Right renal cortex interstitium (tissue), 3 donors: ENCODE data around the gene VPS13D. TPM values are rescaled to one million over a fixed set of nuclear protein-coding genes. Genes with fewer than 3 reads are reported as not detected.

ENCODE experiments used
- DNase-seq, 3 donors: peaks; one replicate each; pipeline ENCODE4 v3.0.0-alpha.2; 2013; ENCODE audit warnings: low read depth in 3 of 3, low spot score in 2 of 3
- polyA plus RNA-seq, 3 donors: library from polyadenylated mRNA; unstranded; fragments of 120-200 nt; gene quantifications; one replicate each; pipeline ENCODE4 v1.2.1, GENCODE V29; 2013; ENCODE audit not compliant: insufficient read length in 3 of 3

The VPS13D gene
- polyA plus RNA-seq, 3 donors, result 26.4 to 27.2 (median 26.5) TPM

DNA sequence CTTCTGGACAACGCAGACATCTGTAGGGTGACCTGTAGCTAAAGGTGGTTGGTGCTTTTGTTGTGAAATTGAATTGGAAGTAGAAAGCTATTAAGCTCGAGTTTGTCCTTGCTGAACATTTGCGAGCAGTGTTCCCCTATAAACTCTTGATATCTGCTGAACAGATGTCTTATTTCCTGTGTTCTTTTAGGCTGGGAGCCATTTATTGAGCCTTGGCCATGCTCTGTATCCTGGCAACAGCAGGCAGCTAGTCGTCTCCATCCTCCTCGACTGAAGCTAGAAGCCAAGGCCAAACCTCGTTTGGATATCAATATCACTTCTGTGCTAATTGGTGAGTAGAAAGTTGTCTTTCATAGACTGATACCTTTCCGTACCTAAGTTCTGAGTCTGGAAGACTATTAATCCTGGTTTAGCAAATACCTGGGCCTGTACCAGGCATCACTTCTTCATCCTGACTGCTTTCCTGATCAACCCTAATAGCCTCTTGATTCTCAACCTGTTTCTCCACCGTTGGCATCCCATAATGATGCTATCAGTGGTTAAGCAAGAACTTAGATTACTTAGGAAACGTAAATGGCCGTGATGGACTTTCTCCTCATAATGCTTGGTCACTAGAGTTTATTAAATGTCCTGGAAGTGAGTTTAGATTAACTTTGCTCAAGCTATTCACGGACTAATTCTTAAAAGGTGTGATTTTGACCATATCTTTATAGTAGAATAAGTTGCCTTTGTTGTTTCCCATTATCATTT lies 103.4 kb downstream of the VPS13D start:
- no peak for DNase-seq

GRCh38 chr1:12335815-12336214 lies 106.0 kb downstream of the VPS13D start:
- DNase-seq, result no peak

GRCh38 chr1:12336413-12336812 lies 106.6 kb downstream of the VPS13D start:
- no peak for DNase-seq

GRCh38 chr1:12338017-12338416 lies 108.2 kb downstream of the VPS13D start:
- DNase-seq, result no peak

- DNase-seq, result no peak
Observed at GRCh38 chr1:12338823-12339222, 109.0 kb downstream of the VPS13D start.

DNA sequence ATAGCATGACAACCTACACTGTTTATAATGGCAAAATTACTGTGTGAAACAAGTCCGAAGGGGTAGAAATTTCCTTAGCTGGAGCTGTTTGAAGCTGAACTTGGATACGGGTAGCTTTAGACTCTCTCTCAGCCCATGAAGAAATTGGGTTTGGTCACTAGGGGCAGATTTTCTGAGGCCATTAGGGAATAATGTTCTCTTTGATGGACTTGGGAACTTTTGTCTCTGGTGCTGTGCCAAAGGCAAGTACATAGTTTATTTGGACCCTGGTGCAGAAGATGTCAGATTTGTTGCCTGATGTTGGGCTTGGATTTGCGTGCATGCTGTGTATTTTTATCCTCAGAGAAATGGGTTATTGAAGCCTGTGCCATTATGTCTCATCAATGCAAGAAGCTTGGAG lies 109.6 kb downstream of the VPS13D start:
- DNase-seq, result no peak

DNA sequence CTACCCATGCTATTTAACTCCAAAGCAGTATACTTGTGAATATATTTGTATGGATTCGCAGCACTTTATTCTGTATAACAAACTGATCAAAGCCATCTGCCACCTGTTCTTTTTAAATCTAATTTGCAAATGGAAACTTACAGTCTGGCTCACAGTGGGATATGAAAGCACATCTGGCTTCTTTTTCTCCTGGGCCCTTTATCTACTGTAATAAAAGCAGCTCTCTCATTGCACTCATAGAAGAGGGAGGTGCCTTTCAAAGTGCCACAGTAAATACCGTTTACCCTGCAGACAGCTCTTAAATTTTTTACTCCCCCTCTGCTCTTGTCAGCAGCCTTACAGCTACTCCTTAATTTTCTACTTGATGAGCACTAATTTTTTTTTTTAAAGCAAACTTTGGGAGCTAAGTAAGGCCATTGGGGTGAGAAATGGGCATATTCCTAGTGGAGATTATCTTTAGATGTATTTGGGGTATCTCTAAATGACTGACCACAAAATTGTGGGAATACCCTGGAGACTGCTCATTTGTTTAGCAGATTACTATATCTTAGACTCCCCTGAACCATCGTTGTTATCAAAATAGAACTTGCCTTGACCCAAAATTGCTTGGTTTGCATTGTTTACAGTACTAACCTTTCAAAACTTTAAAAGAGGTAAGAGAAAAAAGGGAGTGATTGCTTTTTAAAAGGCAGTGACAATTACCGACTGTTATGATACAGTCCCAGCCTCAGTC lies 110.1 kb downstream of the VPS13D start:
- DNase-seq, result no peak

DNA sequence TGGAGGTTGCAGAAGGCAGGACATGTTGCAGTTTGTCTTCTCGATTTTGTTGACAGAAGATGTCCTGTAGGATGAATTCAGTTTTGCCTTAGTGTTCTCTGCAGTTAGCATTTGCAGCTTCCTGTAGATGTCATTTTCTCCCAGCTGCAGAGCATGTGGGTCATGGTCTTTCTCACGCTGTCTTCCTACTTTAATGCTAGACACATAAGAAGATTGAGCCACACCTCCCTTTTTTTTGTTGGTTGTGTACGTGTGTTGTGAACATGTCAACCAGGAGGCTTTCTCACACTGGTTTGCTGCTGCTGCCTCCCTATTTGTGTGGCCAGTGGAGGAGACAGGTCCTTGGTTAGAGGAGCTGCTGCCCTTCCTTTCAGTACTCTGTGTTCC lies 110.7 kb downstream of the VPS13D start:
- DNase-seq, result no peak

GRCh38 chr1:12341667-12342066 lies 111.8 kb downstream of the VPS13D start:
- DNase-seq, result no peak

DNA sequence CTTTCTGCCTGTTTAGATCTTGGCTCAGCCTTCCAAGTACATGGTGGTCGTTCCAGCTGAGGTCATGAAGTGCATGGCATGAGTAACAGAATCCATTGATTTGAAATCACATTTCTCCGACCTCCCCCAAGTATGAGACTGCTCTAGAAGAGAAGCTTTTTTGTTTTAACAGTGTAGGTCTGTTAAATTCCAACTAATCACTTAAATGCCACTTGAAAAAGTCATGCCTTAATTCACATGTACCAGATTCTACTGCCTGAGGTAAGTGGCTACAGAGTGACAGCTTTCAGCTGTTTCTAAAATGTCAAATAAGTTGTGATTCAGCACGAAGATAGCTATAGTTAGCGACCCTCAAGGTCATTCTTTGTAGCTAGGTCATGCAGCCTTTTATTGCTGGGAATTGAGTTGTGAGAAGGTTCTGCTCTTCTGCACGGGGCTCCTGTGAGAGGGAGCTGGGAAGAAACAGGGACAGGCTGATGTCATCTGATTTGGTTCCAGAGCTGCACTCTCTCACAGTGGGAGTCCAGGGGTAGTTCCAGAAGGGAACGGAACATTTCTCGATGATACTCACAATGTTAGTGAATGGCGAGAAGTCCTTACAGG lies 112.7 kb downstream of the VPS13D start:
- DNase-seq, result no peak

DNA sequence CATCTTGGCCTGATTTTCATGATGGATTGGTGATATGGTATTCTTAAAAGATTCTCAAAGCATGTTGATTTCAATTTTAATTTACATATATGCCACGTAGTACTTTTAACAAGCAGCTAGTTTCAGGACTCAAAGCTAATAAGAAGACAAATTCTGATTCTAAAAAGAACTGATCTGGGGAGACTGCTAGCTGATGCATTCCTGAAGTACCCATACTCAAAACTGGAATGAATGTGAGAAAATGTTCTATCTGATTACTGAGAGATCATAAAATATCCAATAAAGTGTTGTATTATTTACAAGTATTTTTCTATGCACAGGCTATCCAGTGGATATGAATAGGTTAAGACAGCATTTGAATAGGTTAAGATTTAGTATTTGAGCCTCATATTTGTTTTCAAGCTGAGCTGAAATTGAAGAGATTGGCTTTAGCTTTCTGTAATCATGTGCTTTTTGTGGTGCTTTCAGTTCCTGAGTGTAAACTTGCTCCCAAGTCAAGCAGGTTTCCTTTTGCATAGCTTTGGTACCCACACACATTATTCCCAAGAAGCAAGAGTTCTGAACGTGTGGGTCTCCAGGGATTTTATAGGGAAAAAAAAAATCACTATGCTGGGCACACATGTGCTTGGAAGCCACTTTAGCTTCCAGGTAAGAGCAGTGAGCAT lies 114.1 kb downstream of the VPS13D start:
- DNase-seq, result no peak

- no peak for DNase-seq
Observed at GRCh38 chr1:12344596-12345349, 114.9 kb downstream of the VPS13D start.

DNA sequence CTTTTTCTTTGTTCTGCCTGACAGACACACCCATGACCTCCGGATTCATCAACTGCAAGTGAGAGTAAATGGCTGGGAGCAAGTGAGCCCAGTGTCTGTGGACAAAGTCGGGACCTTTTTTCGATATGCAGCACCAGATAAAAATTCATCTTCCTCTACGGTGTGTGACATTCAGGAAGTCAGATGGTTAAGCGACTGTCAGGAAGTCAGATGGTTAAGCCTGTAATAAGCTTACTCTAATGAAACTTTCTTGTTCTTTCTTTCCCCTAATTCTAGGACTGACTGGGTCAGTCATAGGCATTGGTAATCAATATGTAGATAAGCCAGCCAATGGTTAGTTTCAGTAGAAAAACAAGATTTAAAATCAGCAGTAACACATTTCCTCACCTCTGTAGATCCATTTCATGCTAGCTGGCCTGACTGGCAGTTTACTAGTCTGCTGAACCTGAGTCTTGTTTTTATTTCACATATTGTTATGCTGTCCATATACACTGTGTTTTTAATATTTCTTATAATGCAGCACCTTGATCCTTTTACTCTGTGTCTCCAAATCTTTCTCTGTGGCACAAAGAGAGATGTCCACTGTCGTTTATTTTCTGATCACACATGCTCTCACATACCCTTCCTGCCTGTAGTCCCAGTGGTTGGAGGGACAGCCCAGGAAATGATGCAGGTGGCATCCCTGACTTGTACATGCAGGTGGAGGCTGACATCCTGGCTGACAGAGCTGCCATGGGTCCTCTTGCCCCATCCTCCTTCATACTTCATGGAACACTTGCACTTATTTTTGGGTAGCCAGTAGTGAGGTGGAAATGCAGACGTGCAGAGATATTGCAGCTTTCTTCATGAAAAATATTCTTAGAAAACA lies 115.8 kb downstream of the VPS13D start:
- no peak for DNase-seq

GRCh38 chr1:12346483-12347151 lies 116.8 kb downstream of the VPS13D start:
- DNase-seq, result no peak

DNA sequence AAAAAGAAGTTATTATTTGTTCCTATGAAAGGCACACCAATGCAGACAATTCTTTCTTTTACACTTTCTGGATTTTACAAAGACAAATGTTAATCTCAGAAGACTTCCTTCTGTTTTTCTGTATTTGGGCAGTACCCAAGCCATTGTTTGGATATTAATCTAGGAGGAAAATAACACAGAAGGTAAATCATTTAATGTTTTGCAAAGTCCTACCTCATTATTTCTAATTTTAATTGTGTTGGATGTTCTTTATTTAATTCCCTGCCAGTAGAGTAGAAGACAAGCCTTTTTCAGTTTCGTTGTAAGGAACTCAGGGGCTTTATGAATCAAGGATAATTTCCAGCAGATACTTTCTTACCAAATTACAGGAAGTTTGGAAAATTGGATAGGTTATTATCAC lies 118.3 kb downstream of the VPS13D start:
- DNase-seq, result no peak

DNA sequence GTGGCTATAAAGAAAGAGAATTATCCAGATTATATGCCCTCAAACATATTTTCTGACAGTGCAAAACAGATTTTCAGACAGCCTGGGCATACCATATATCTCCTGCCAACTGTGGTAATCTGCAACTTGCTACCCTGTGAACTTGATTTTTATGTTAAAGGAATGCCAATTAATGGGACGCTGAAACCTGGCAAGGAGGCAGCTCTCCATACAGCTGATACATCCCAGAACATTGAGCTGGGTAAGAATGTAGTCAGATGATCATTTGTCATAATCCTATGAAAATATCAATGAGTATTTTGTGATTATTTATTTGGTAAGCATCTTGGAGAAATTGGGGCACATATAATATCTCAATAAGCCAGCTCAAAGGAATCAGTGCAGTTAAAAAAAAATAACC lies 124.2 kb downstream of the VPS13D start:
- no peak for DNase-seq

GRCh38 chr1:12356004-12356890 lies 126.4 kb downstream of the VPS13D start:
- no peak for DNase-seq

DNA sequence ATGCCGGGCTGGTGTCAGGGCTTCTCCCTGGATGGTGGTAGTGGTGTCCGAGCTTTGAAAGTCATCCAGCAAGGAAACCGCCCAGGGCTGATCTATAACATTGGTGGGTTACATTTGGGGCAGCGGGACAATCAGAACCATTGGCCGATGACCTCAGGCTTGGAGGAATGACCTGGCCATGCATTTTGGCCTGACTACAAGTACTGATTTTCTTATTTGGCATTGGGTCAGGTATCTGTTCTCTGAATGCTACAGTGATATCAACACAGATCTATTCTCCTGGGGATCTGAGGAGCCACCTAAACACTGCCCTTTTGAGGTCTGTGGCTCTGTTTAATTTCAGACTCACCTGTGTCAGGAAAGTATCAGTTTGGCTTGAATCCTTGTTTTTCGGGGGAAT lies 128.7 kb downstream of the VPS13D start:
- no peak for DNase-seq
